Measurements from ENCODE around the gene PPP6R2. TPM values are rescaled to one million over a fixed set of nuclear protein-coding genes. Genes with fewer than 3 reads are reported as not detected.

Gene PPP6R2
- total and polyA plus RNA-seq, 2 of the 4 experiments (the other 2 are of a cell fraction): 49.2 to 51.6 TPM

DNA sequence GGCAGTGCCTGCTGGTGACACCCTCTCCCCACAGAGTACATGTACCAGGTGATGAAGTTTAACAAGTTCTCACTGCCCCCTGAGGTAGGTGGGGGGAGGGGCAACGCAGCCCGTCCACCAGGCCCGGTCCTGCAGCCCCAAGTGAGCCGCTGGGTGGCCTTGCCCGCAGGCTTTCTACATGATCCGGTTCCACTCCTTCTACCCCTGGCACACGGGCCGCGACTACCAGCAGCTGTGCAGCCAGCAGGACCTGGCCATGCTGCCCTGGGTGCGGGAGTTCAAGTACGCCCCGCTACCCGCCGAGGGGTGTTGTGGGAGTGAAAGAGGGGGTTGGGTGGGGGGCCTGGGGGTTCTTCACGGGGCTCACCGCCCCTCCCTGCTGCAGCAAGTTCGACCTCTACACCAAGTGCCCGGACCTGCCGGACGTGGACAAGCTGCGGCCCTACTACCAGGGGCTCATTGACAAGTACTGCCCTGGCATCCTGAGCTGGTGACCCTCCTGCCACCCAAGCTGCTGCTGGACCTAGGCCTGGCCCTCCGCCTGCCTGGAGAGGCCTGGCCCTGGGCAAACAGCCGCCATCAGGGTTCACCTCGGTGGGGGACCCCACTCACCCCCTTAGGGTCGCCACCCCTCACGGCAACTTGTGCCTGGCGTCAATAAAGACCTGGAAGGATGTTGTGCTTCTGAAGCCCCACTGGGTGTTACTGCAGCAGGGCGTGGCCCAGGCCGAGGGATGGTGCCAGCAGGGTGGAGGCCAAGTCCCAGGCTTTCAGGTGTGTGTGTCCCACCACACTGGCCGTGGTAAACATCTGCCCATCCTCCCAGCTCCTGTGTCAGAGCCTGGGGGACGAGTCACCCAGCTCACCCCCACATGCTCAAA is 146.5 kb downstream of the PPP6R2 start:
- in situ Hi-C loops (cut with MboI; ENCODE audit: low sequenced_read_pairs): no loop called here
- Histone ChIP-seq H3K9me3 (ENCODE audit: control insufficient read depth, insufficient read depth, low read length) (no peaks in the 10 kb centered on the region), H2BK20ac (ENCODE audit: low read depth, low read length) (no peak overlapping the region), H3K4me1 (ENCODE audit: control insufficient read depth, insufficient read depth, low read length) (no peaks in the 10 kb centered on the region), H3K18ac (ENCODE audit: low read depth, low read length) (no peak overlapping the region), H2BK5ac (ENCODE audit: low read depth, low read length, poor library complexity, severe bottlenecking) (no peak overlapping the region), H3K79me1 (ENCODE audit: low read depth in 1 of 2, low read length in 2 of 2) (no peaks in the 10 kb centered on the region), H4K20me1 (ENCODE audit: insufficient read depth, low read length) (no peaks in the 10 kb centered on the region; the same call in 1 of the 2 replicates), H3K4me2 (ENCODE audit: low read depth, low read length) (no peak overlapping the region), H2BK120ac (ENCODE audit: low read depth, low read length) (no peak overlapping the region), H3K27ac (ENCODE audit: insufficient read depth, low read length) (no peak overlapping the region), H3K14ac (replicated peaks; ENCODE audit: low read depth, low read length) (no peak overlapping the region), H4K5ac (ENCODE audit: low read depth, low read length) (no peak overlapping the region), H3K27me3 (ENCODE audit: control insufficient read depth, insufficient read depth, low read length) (no peaks in the 10 kb centered on the region; the same call in none of the 2 replicates), H3K36me3 (ENCODE audit: control insufficient read depth, insufficient read depth, low read length) (no peaks in the 10 kb centered on the region), H3K9me1 (ENCODE audit: insufficient read depth, low read length) (no peaks in the 10 kb centered on the region), H3K23ac (ENCODE audit: low read depth, low read length) (no peak overlapping the region), H4K8ac (ENCODE audit: low read depth in 2 of 2, low read length in 2 of 2) (no peak overlapping the region), H3K4me3 (ENCODE audit: insufficient read depth, low read depth, low read length) (no peak overlapping the region), H4K91ac (ENCODE audit: insufficient read depth, low read depth, low read length) (no peak overlapping the region), H3K4ac (ENCODE audit: low read depth, low read length) (no peak overlapping the region), H3K9ac (ENCODE audit: low read depth, low read length) (no peak overlapping the region), H2AK5ac (ENCODE audit: low read depth, low read length) (no peak overlapping the region), H2AFZ (replicated peaks; ENCODE audit: low read length, poor library complexity) (peak overlapping the region; percentile 32), H2BK15ac (ENCODE audit: low read depth, low read length) (no peak overlapping the region), H3K56ac (ENCODE audit: extremely low read depth, insufficient read depth, low read length) (no peak overlapping the region), H2AK9ac (replicated peaks; ENCODE audit: low read depth, low read length, poor library complexity) (no peak overlapping the region)
- CTCF ChIA-PET: interaction anchor here (1.0 kb wide), 1 partner anchor 9 kb away, joined by 4 read pairs; no protein-coding TSS in a partner anchor
- POLR2A ChIA-PET (ENCODE audit: unreplicated experiment): no interaction called here
- no TSS peak for BruUV-seq (replicated peaks)
- intact Hi-C loops (cut with micrococcal nuclease): no loop called here
- dilution Hi-C loops (cut with HindIII; ENCODE audit: low sequenced_read_pairs, unreplicated experiment): no loop called here
- DNase-seq (no peak), ATAC-seq (ENCODE audit: low read depth) (no peak)
- 89% methylated on average over 9 of the region's 31 CpGs; no CpG with 5 or more reads in 1 of the 2 experiments for WGBS, 2 experiments (ENCODE audit: extremely low coverage in 2 of 2, insufficient read length in 1 of 2)
- no peak for TF ChIP-seq USF2 (IDR thresholded peaks at IDR 0.05; ENCODE audit: low read depth, low read length)
- TF ChIP-seq MAZ (IDR thresholded peaks at IDR 0.05; ENCODE audit: borderline replicate concordance, low read depth, low read length): no peak
